HEK293T (cell line): ENCODE results near the gene SNCB.

Experiments
- ARNT ChIP-seq: fragments of 450-650 bp; IDR thresholded peaks from 2 replicates; pipeline ENCODE4 v1.6.1; 2017; ENCODE audit warnings: mild to moderate bottlenecking
- BHLHE40 ChIP-seq: fragments of 450-650 bp; IDR thresholded peaks from 2 replicates; pipeline ENCODE4 v1.6.1; 2016; ENCODE audit warnings: mild to moderate bottlenecking, moderate library complexity, borderline replicate concordance
- CTBP1 ChIP-seq: fragments of 450-650 bp; IDR thresholded peaks from 2 replicates; pipeline ENCODE4 v1.6.1; 2016; ENCODE audit warnings: borderline replicate concordance
- FOXA1 ChIP-seq: fragments of 450-650 bp; IDR thresholded peaks from 2 replicates; pipeline ENCODE4 v1.6.1; 2016; ENCODE audit warnings: mild to moderate bottlenecking
- FOXK2 ChIP-seq: fragments of 450-650 bp; IDR thresholded peaks from 2 replicates; pipeline ENCODE4 v1.6.1; 2016; ENCODE audit warnings: mild to moderate bottlenecking
- FOXM1 ChIP-seq: fragments of 450-650 bp; IDR thresholded peaks from 2 replicates; pipeline ENCODE4 v1.6.1; 2017; ENCODE audit warnings: mild to moderate bottlenecking, borderline replicate concordance
- HDGF ChIP-seq: fragments of 450-650 bp; IDR thresholded peaks from 2 replicates; pipeline ENCODE4 v1.6.1; 2017; ENCODE audit warnings: antibody characterized with exemption, borderline replicate concordance
- L3MBTL2 ChIP-seq: fragments of 450-650 bp; conservative IDR thresholded peaks from 2 replicates; pipeline ENCODE4 v1.6.1; 2016; ENCODE audit warnings: mild to moderate bottlenecking
- NFRKB ChIP-seq: fragments of 450-650 bp; IDR thresholded peaks from 2 replicates; pipeline ENCODE4 v1.6.1; 2016; ENCODE audit warnings: mild to moderate bottlenecking, moderate library complexity
- SP1 ChIP-seq: fragments of 450-650 bp; IDR thresholded peaks from 2 replicates; pipeline ENCODE4 v1.6.1; 2017
- SUZ12 ChIP-seq: fragments of 450-650 bp; IDR thresholded peaks from 2 replicates; pipeline ENCODE4 v1.6.1; 2016; ENCODE audit warnings: mild to moderate bottlenecking
- TARDBP ChIP-seq: fragments of 450-650 bp; IDR thresholded peaks from 2 replicates; pipeline ENCODE4 v1.6.1; 2016
- ZNF384 ChIP-seq: fragments of 450-650 bp; IDR thresholded peaks from 2 replicates; pipeline ENCODE4 v1.6.1; 2016

DNA sequence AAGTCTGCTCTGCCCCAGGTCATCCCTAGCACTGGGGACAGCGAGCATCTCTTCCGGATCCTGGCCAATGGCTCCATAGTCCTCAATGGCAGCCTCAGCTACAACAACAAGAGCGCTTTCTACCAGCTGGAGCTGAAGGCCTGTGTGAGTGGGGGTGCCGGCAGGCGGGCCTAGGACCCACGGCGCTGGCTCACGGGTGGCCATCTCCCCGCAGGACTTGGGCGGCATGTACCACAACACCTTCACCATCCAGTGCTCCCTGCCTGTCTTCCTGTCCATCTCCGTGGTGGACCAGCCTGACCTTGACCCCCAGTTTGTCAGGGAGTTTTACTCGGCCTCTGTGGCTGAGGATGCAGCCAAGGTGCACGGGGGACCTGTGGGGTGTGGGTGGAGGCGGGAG, 55.3 kb downstream of the SNCB start:
- no peak for TF ChIP-seq NFRKB
- no peak for TF ChIP-seq SUZ12
- no peak for TF ChIP-seq HDGF
- TF ChIP-seq ARNT = no peak
- no peak for TF ChIP-seq FOXM1
- no peak for TF ChIP-seq ZNF384
- TF ChIP-seq FOXA1 = no peak
- TF ChIP-seq SP1 = no peak
- no peak for TF ChIP-seq BHLHE40
- no peak for TF ChIP-seq TARDBP
- no peak for TF ChIP-seq CTBP1
- TF ChIP-seq L3MBTL2 = no peak
- TF ChIP-seq FOXK2 = no peak
